ENCODE data around the gene HSF2BP.

- no peak for TF ChIP-seq SMC3 (IDR thresholded peaks at IDR 0.05; ENCODE audit: low read depth, low read length)
- no peak for TF ChIP-seq EZH2phosphoT487 (IDR thresholded peaks at IDR 0.05; ENCODE audit: borderline replicate concordance, low read depth)
- TF ChIP-seq CTCF (IDR thresholded peaks at IDR 0.05): no peak
- no peak for TF ChIP-seq CHD2 (IDR thresholded peaks at IDR 0.05; ENCODE audit: low read length, partially characterized antibody)
- TF ChIP-seq RCOR1 (IDR thresholded peaks at IDR 0.05; ENCODE audit: low read length): no peak
- no peak for TF ChIP-seq GABPA (IDR thresholded peaks at IDR 0.05; ENCODE audit: low read depth)
- TF ChIP-seq ZBTB33 (IDR thresholded peaks at IDR 0.05; ENCODE audit: borderline replicate concordance, low read depth): no peak
- no peak for TF ChIP-seq ELF1 (IDR thresholded peaks at IDR 0.05)
- no peak for TF ChIP-seq PBX3 (IDR thresholded peaks at IDR 0.05)
- no peak for TF ChIP-seq TAF1 (IDR thresholded peaks at IDR 0.05; ENCODE audit: borderline replicate concordance, low read depth, low read length)
- no peak for TF ChIP-seq USF1 (IDR thresholded peaks at IDR 0.05; ENCODE audit: borderline replicate concordance, low read depth)
- TF ChIP-seq YY1 (IDR thresholded peaks at IDR 0.05; ENCODE audit: low read depth): no peak
- no peak for TF ChIP-seq USF2 (IDR thresholded peaks at IDR 0.05; ENCODE audit: borderline replicate concordance, low read depth, low read length)
- TF ChIP-seq NFIC (IDR thresholded peaks at IDR 0.05; ENCODE audit: borderline replicate concordance): no peak
Measured at GRCh38 chr21:43657355-43658087, 1.8 kb downstream of the HSF2BP start.
